ENCODE measurements around the gene MAPK12. TPM values are rescaled to one million over a fixed set of nuclear protein-coding genes. Genes with fewer than 3 reads are reported as not detected.

Gene MAPK12
- total RNA-seq: 10 to 100 TPM; 13.2 to 14.7 TPM
- long read RNA-seq, partial matches to known transcripts: 2 of 7 reads
- long read RNA-seq, other reads (novel, unspliced or antisense): 4 of 7 reads

- DNase-seq (peak; percentile 67), ATAC-seq (peak; percentile 32 to 64)
- intact Hi-C loops (cut with DNase I): no loop called here
These were observed at the start of gene MAPK12 for GRCh38 chr22:50261615-50262459. Gene MAPK12 (minus strand): TSS chr22:50261683. CDS start chr22:50261509, 174 bp downstream.

GRCh38 chr22:50310949-50311444 is 49.5 kb upstream of the MAPK12 start:
- intact Hi-C loops (cut with DNase I): no loop called here
- DNase-seq: no peak
- no peak for ATAC-seq

- DNase-seq: no peak
- intact Hi-C loops (cut with DNase I): no loop called here
These were observed 48.7 kb upstream of the MAPK12 start for GRCh38 chr22:50310031-50310722.

GRCh38 chr22:50309601-50309991 is 48.1 kb upstream of the MAPK12 start:
- DNase-seq (no peak), ATAC-seq (no peak)
- intact Hi-C loops (cut with DNase I): no loop called here

More at GRCh38 chr22:50310031-50310722, 48.7 kb upstream of the MAPK12 start:
- no peak for ATAC-seq

- ATAC-seq: no peak
- intact Hi-C loops (cut with DNase I): no loop called here
- no peak for DNase-seq
These were observed 47.6 kb upstream of the MAPK12 start for GRCh38 chr22:50308986-50309600.

- DNase-seq (peak; percentile 84), ATAC-seq (peak; percentile 9 to 39)
- intact Hi-C loops (cut with DNase I): no loop called here
These were observed 47.1 kb upstream of the MAPK12 start for GRCh38 chr22:50308597-50308935.

- intact Hi-C loops (cut with DNase I): no loop called here
- ATAC-seq: no peak
- no peak for DNase-seq
These were observed 46.6 kb upstream of the MAPK12 start for GRCh38 chr22:50307890-50308596.

- intact Hi-C loops (cut with DNase I): no loop called here
- DNase-seq (peak; percentile 87), ATAC-seq (peak; percentile 45 to 68)
These were observed 45.6 kb upstream of the MAPK12 start, which contains the start of gene PLXNB2 for GRCh38 chr22:50306753-50307749. Gene PLXNB2 (minus strand): TSS chr22:50307646. CDS start chr22:50290584, 17,062 bp downstream.

- intact Hi-C loops (cut with DNase I): no loop called here
- peak; percentile 56 to 68 for ATAC-seq
- DNase-seq: peak; percentile 90
These were observed 44.6 kb upstream of the MAPK12 start for GRCh38 chr22:50305923-50306566.

GRCh38 chr22:50305393-50305922 is 44.0 kb upstream of the MAPK12 start:
- intact Hi-C loops (cut with DNase I): no loop called here
- DNase-seq: no peak
- peak in 1 of 2 donors; percentile 0 for ATAC-seq

- ATAC-seq (peak; percentile 1 to 5), DNase-seq (no peak)
- intact Hi-C loops (cut with DNase I): no loop called here
These were observed 43.3 kb upstream of the MAPK12 start for GRCh38 chr22:50304528-50305392.

- intact Hi-C loops (cut with DNase I): no loop called here
- DNase-seq (peak; percentile 73), ATAC-seq (peak in 1 of 2 donors; percentile 0)
These were observed 42.5 kb upstream of the MAPK12 start for GRCh38 chr22:50303848-50304527.

- no peak for ATAC-seq
- no peak for DNase-seq
- intact Hi-C loops (cut with DNase I): no loop called here
These were observed 42.0 kb upstream of the MAPK12 start for GRCh38 chr22:50303515-50303847.

- no peak for DNase-seq
- ATAC-seq: peak; percentile 1 to 10
These were observed 41.1 kb upstream of the MAPK12 start for GRCh38 chr22:50302564-50302963.

GRCh38 chr22:50302041-50302541 is 40.6 kb upstream of the MAPK12 start:
- intact Hi-C loops (cut with DNase I): no loop called here
- no peak for DNase-seq
- peak; percentile 6 to 25 for ATAC-seq

More at GRCh38 chr22:50302564-50302963, 41.1 kb upstream of the MAPK12 start:
- intact Hi-C loops (cut with DNase I): no loop called here

All from left cardiac atrium (tissue), 4 donors.